Body of pancreas (tissue), 4 donors: ENCODE data around the gene OR2T10.

Source experiments
- CTCF ChIP-seq, 7 experiments: fragments of 450-650 bp in 4 of 7; fragments of 200-600 bp in 3 of 7; sonication (generic) in 3 of 7; IDR thresholded peaks; one replicate each; pipeline ENCODE4 v1.5.1; 2016 to 2019; ENCODE audit warnings: antibody characterized with exemption in 7 of 7
- POLR2A ChIP-seq, 3 donors: fragments of 450-650 bp; IDR thresholded peaks; one replicate each; pipeline ENCODE4 v1.6.1; 2016; ENCODE audit warnings: antibody characterized with exemption in 3 of 3, mild to moderate bottlenecking in 2 of 3

- TF ChIP-seq POLR2A (IDR thresholded peaks at IDR 0.05) (no peak), CTCF (IDR thresholded peaks at IDR 0.05) (no peak)
Observed at GRCh38 chr1:248585266-248585665, 12.2 kb downstream of the OR2T10 start.
